AG10803 (cell line): ENCODE data around the gene GRAMD1B.

ENCODE experiments used
- DNase-seq: peaks from one replicate; pipeline ENCODE4 v3.0.0; 2010; ENCODE audit warnings: low read depth
- H3K4me3 ChIP-seq: 2 replicates; pipeline ENCODE4 v1.5.1; 2011; ENCODE audit warnings: mild to moderate bottlenecking, low read length, control low read depth
- CTCF ChIP-seq: conservative IDR thresholded peaks from 2 replicates; pipeline ENCODE4 v1.5.1; 2011; ENCODE audit warnings: mild to moderate bottlenecking, low read length, control low read depth, inconsistent platforms

The GRAMD1B gene

GRCh38 chr11:123580557-123581275 is 150.6 kb downstream of the GRAMD1B start:
- peak; percentile 87 for TF ChIP-seq CTCF
- DNase-seq, result no peak
- no peak overlapping the region for H3K4me3 ChIP-seq

GRCh38 chr11:123581651-123582399 is 151.8 kb downstream of the GRAMD1B start:
- TF ChIP-seq CTCF, result no peak
- DNase-seq, result no peak
- no peak overlapping the region for H3K4me3 ChIP-seq

GRCh38 chr11:123582992-123583504 is 153.0 kb downstream of the GRAMD1B start:
- DNase-seq, result no peak
- no peak overlapping the region for H3K4me3 ChIP-seq
- no peak for TF ChIP-seq CTCF

GRCh38 chr11:123584186-123584585 is 154.1 kb downstream of the GRAMD1B start:
- no peak for TF ChIP-seq CTCF
- H3K4me3 ChIP-seq, result no peak overlapping the region
- DNase-seq, result no peak

- H3K4me3 ChIP-seq, result no peak overlapping the region
- no peak for TF ChIP-seq CTCF
- DNase-seq, result no peak
Observed at GRCh38 chr11:123584737-123585136, 154.7 kb downstream of the GRAMD1B start.

- no peak overlapping the region for H3K4me3 ChIP-seq
Observed at GRCh38 chr11:123585206-123585605, 155.1 kb downstream of the GRAMD1B start.

More at GRCh38 chr11:123585206-123585605, 155.1 kb downstream of the GRAMD1B start:
- no peak for DNase-seq
- no peak for TF ChIP-seq CTCF
